HCT116 (cell line): ENCODE results near the gene PYY. TPM values are rescaled to one million over a fixed set of nuclear protein-coding genes. Genes with fewer than 3 reads are reported as not detected.

ENCODE experiments used
- ATAC-seq: fragments of 200-7000 bp; cut with Tn5 transposase; 2 replicates; pipeline ENCODE4 v1.9.1; 2020; ENCODE audit warnings: mild to moderate bottlenecking, moderate library complexity
- BruUV-seq: library from RNA; stranded (reverse); fragments of 400-500 nt; replicated peaks from 2 replicates; lab custom pipeline; 2021; lab: Mats Ljungman, UMichigan
- CTCF ChIA-PET: fragments of 300-600 bp; sonication (Branson Sonifier 250); formaldehyde crosslinking; loops from one replicate; lab custom pipeline; 2021; ENCODE audit warnings: antibody characterized with exemption; lab: Charles Lee
- POLR2A ChIA-PET: fragments of 300-600, 350-600 bp; sonication (Branson Sonifier 250); formaldehyde crosslinking; loops from one replicate; lab custom pipeline; 2021; ENCODE audit warnings: antibody characterized with exemption; lab: Charles Lee
- RAD21 ChIA-PET, 2 experiments: fragments of 300-600 bp; sonication (Branson Sonifier 250); formaldehyde crosslinking; loops; one replicate each; lab custom pipeline; 2023; ENCODE audit warnings: low total read pairs in 2 of 2; ENCODE audit not compliant: uncharacterized antibody in 2 of 2, unreplicated experiment in 2 of 2, low non-redundant PET in 1 of 2; lab: Charles Lee
- DNase-seq: peaks from one replicate; pipeline ENCODE4 v3.0.0-alpha.2; 2010; ENCODE audit warnings: low read depth, low spot score
- H2AFZ ChIP-seq: fragments of 200-600 bp; shearing (Covaris generic), sonication (generic); 2 replicates; pipeline ENCODE4 v1.6.1; 2017; ENCODE audit warnings: low read depth, mixed run types, mixed read lengths, antibody characterized with exemption, low read length; ENCODE audit not compliant: poor library complexity, severe bottlenecking
- H3K27ac ChIP-seq: 2 replicates; pipeline ENCODE4 v1.5.1; 2012; ENCODE audit warnings: low read depth, low read length
- H3K27me3 ChIP-seq: fragments of 200-600 bp; sonication (generic); 2 replicates; pipeline ENCODE4 v1.6.1; 2016; ENCODE audit warnings: mixed run types, low read length, mixed read lengths; ENCODE audit not compliant: insufficient read depth
- H3K36me3 ChIP-seq, 2 experiments: fragments of 200-500 bp in 1 of 2; fragments of 200-600 bp in 1 of 2; sonication (Bioruptor generic) in 1 of 2; sonication (generic) in 1 of 2; 2 replicates each; pipeline versions ENCODE4 v1.5.1 to v1.6.1; 2014 to 2016; ENCODE audit warnings: low read length in 2 of 2, inconsistent platforms in 1 of 2, mixed read lengths in 1 of 2, mixed run types in 1 of 2; ENCODE audit not compliant: insufficient read depth in 2 of 2, control insufficient read depth in 1 of 2
- H3K4me1 ChIP-seq, 2 experiments: fragments of 200-600 bp in 1 of 2; sonication (generic) in 1 of 2; 2 replicates each; pipeline versions ENCODE4 v1.5.1 to v1.6.1; 2012 to 2017; ENCODE audit warnings: low read length in 2 of 2, inconsistent platforms in 1 of 2, mild to moderate bottlenecking in 1 of 2, mixed read lengths in 1 of 2, mixed run types in 1 of 2, moderate library complexity in 1 of 2; ENCODE audit not compliant: insufficient read depth in 2 of 2, control insufficient read depth in 1 of 2
- H3K4me2 ChIP-seq: fragments of 200-600 bp; sonication (generic); 2 replicates; pipeline ENCODE4 v1.6.1; 2017; ENCODE audit warnings: mixed run types, low read length, mixed read lengths
- H3K4me3 ChIP-seq, 2 experiments: fragments of 200-600 bp in 1 of 2; sonication (generic) in 1 of 2; replicated peaks in 1 of 2; 2 replicates each; pipeline ENCODE4 v1.5.1; 2011 to 2016; ENCODE audit warnings: low read length in 2 of 2, control low read depth in 1 of 2, low read depth in 1 of 2, mild to moderate bottlenecking in 1 of 2, mixed read lengths in 1 of 2, mixed run types in 1 of 2
- H3K79me2 ChIP-seq: fragments of 200-600 bp; sonication (generic); 2 replicates; pipeline ENCODE4 v1.6.1; 2017; ENCODE audit warnings: mild to moderate bottlenecking, mixed run types, low read length, moderate library complexity, mixed read lengths; ENCODE audit not compliant: insufficient read depth
- H3K9ac ChIP-seq: fragments of 200-600 bp; sonication (generic); 2 replicates; pipeline ENCODE4 v1.6.1; 2016; ENCODE audit warnings: low read length, mixed read lengths
- H3K9me2 ChIP-seq: fragments of 200-600 bp; sonication (generic), shearing (Covaris generic); 2 replicates; pipeline ENCODE4 v1.6.1; 2017; ENCODE audit warnings: mixed run types, mild to moderate bottlenecking, moderate library complexity; ENCODE audit not compliant: insufficient read depth
- H3K9me3 ChIP-seq, 2 experiments: fragments of 200-500 bp in 1 of 2; fragments of 200-600 bp in 1 of 2; sonication (Bioruptor generic) in 1 of 2; sonication (generic) in 1 of 2; 2 replicates each; pipeline ENCODE4 v1.6.1; 2014 to 2017; ENCODE audit warnings: low read length in 2 of 2, mixed read lengths in 2 of 2, inconsistent platforms in 1 of 2, low read depth in 1 of 2, mild to moderate bottlenecking in 1 of 2, mixed run types in 1 of 2, moderate library complexity in 1 of 2; ENCODE audit not compliant: control insufficient read depth in 1 of 2, insufficient read depth in 1 of 2
- H4K20me1 ChIP-seq: fragments of 200-600 bp; sonication (generic), shearing (Covaris generic); 2 replicates; pipeline ENCODE4 v1.6.1; 2017; ENCODE audit warnings: mixed run types, mild to moderate bottlenecking, moderate library complexity; ENCODE audit not compliant: insufficient read depth
- CBX3 ChIP-seq: IDR thresholded peaks from 2 replicates; pipeline ENCODE4 v1.6.1; 2012; ENCODE audit warnings: low read depth
- CTCF ChIP-seq, 3 experiments: fragments of 200-600 bp in 1 of 3; sonication (generic) in 1 of 3; IDR thresholded peaks in 2 of 3; conservative IDR thresholded peaks in 1 of 3; 2 replicates each; pipeline ENCODE4 v1.5.1; 2012 to 2017; ENCODE audit warnings: low read depth in 2 of 3, low read length in 2 of 3, antibody characterized with exemption in 1 of 3, borderline replicate concordance in 1 of 3, control low read depth in 1 of 3, mild to moderate bottlenecking in 1 of 3, mixed read lengths in 1 of 3, mixed run types in 1 of 3, moderate library complexity in 1 of 3; ENCODE audit not compliant: insufficient read depth in 1 of 3
- EGR1 ChIP-seq: IDR thresholded peaks from 2 replicates; pipeline ENCODE4 v1.6.1; 2012; ENCODE audit warnings: low read depth
- ELF1 ChIP-seq: IDR thresholded peaks from 2 replicates; pipeline ENCODE4 v1.6.1; 2012; ENCODE audit warnings: low read depth, borderline replicate concordance
- EZH2phosphoT487 ChIP-seq: fragments of 200-600 bp; IDR thresholded peaks from 2 replicates; pipeline ENCODE4 v1.6.1; 2018; ENCODE audit warnings: antibody characterized with exemption, borderline replicate concordance
- JUND ChIP-seq: IDR thresholded peaks from 2 replicates; pipeline ENCODE4 v1.6.1; 2012
- POLR2A ChIP-seq: IDR thresholded peaks from 2 replicates; pipeline ENCODE4 v1.7.0; 2011; ENCODE audit warnings: borderline replicate concordance; ENCODE audit not compliant: insufficient read depth, insufficient read length; ENCODE audit errors: extremely low read depth
- POLR2AphosphoS5 ChIP-seq: IDR thresholded peaks from 2 replicates; pipeline ENCODE4 v1.6.1; 2011; ENCODE audit warnings: mild to moderate bottlenecking, low read depth, low read length, moderate library complexity
- REST ChIP-seq: IDR thresholded peaks from 2 replicates; pipeline ENCODE4 v1.6.1; 2012; ENCODE audit warnings: low read depth
- SIN3A ChIP-seq: IDR thresholded peaks from 2 replicates; pipeline ENCODE4 v1.6.1; 2012; ENCODE audit warnings: low read depth
- SP1 ChIP-seq: IDR thresholded peaks from 2 replicates; pipeline ENCODE4 v1.6.1; 2012; ENCODE audit warnings: low read depth
- TCF7L2 ChIP-seq: IDR thresholded peaks from 2 replicates; pipeline ENCODE4 v1.7.0; 2011; ENCODE audit warnings: borderline replicate concordance, inconsistent platforms; ENCODE audit not compliant: insufficient read depth, insufficient read length; ENCODE audit errors: extremely low read depth
- ZBTB33 ChIP-seq: IDR thresholded peaks from 2 replicates; pipeline ENCODE4 v1.6.1; 2011; ENCODE audit warnings: mild to moderate bottlenecking, low read length, moderate library complexity; ENCODE audit not compliant: insufficient replicate concordance; ENCODE audit errors: extremely low read depth
- ZFX ChIP-seq: fragments of 450-650 bp; IDR thresholded peaks from 2 replicates; pipeline ENCODE4 v1.6.1; 2017
- intact Hi-C: fragments of 100-400 bp; cut with micrococcal nuclease; formaldehyde crosslinking; loops from 2 replicates; pipeline ENCODE4 v1.10.0; 2022
- total RNA-seq: library from RNA; stranded (reverse); gene quantifications from one replicate; pipeline ENCODE4 v1.2.1, GENCODE V29; 2021; ENCODE audit not compliant: unreplicated experiment

The PYY gene
- total RNA-seq, 1 experiment from 2014 or later: 0.52 TPM

- Histone ChIP-seq H3K27me3 (no peaks in the 10 kb centered on the region), H2AFZ (no peak overlapping the region), H3K79me2 (no peaks in the 10 kb centered on the region), H3K4me2 (no peak overlapping the region), H3K9ac (no peak overlapping the region), H3K4me1 (no peaks in the 10 kb centered on the region), H3K9me2 (no peaks in the 10 kb centered on the region), H3K27ac (no peak overlapping the region), H3K36me3 (no peaks in the 10 kb centered on the region), H3K4me3 (no peak overlapping the region), H3K9me3 (no peaks in the 10 kb centered on the region), H4K20me1 (no peaks in the 10 kb centered on the region)
- ChIA-PET RAD21 (no interaction called here), POLR2A (no interaction called here), CTCF (no interaction called here)
- BruUV-seq: no TSS peak
- DNase-seq (no peak), ATAC-seq (no peak)
- TF ChIP-seq POLR2AphosphoS5 (no peak), ZBTB33 (no peak), ELF1 (no peak), SIN3A (no peak), ZFX (no peak), TCF7L2 (no peak), JUND (no peak), EZH2phosphoT487 (no peak), CBX3 (no peak), SP1 (no peak), POLR2A (no peak), REST (no peak), EGR1 (no peak), CTCF (IDR thresholded peaks at IDR 0.05 in 2 of 3, conservative IDR thresholded peaks at IDR 0.05 in 1 of 3; ENCODE audit: borderline replicate concordance in 1 of 3, insufficient read depth in 1 of 3, low read depth in 2 of 3, low read length in 2 of 3) (no peak)
- intact Hi-C loops: no loop called here
Observed at GRCh38 chr17:43978078-43978477, 24.3 kb upstream of the PYY start.
